22Rv1 (cell line): ENCODE data around the gene MTPN.

Experiments used
- CTCF ChIP-seq: fragments of 450-650 bp; IDR thresholded peaks from 2 replicates; pipeline ENCODE4 v1.5.1; 2017; ENCODE audit warnings: mild to moderate bottlenecking
- ZFX ChIP-seq: fragments of 450-650 bp; IDR thresholded peaks from 2 replicates; pipeline ENCODE4 v1.6.1; 2017; ENCODE audit warnings: antibody characterized with exemption, borderline replicate concordance

GRCh38 chr7:136000288-136000913, 23.2 kb upstream of the MTPN start:
- TF ChIP-seq CTCF = no peak
- TF ChIP-seq ZFX = no peak
